ENCODE data around the gene ABCB8.
A peak's percentile ranks its signal among the peaks of the same experiment; 100 is the strongest.

ABCB8 gene

DNA sequence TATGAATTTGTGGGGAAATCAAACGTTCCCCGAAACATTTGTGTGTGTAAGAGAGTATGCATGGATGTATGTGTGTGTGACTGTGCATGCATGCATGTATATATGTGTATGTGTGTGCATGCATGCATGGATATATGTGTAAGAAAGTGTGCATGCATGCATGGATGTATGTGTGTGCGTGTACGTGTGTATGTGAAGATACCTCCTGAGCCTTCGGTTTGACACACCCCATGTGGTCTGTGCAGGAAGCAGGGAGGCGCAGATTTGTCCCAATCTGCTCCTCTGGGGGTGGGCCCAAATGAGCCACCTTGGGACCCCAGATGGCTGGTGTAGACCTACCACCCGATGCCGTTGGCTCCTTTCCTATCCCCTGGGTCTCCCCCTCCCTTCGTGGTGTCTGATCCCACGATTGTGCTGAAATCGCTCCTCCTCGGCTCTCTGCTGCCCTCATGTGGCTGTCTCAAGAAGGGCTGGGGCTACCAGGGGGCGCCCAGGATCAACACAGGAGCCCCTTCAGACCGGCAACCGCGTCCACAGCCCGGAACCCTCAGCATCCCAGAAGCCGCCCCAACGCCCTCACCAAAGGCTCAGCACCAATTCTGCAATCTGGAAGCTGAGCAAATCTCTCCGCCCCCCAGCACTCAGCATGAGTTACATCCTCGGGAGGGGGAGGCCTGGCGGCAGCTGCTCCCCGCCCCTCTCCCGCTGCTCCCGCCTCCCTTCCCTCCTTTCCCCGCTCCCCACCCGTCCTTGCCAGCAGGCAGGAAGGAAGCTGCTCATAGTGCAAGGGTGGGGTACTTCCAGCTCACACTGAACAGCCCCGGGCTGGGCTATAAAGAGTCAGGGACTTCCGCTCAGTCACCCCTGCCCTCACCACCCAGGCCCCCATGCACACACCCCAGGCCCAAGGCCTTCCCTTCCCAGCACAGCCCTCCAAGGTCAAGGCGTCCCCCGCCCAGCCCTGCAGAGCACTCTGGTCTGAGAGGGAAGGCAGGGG lies 39.7 kb upstream of the ABCB8 start:
- Histone ChIP-seq H3K9me3 (ENCODE audit: control insufficient read depth, insufficient read depth, low read depth, low read length) (no peaks in the 10 kb centered on the region), H3K4me1 (ENCODE audit: control insufficient read depth, insufficient read depth, low read length) (no peaks in the 10 kb centered on the region), H3K36me3 (ENCODE audit: control insufficient read depth in 2 of 2, insufficient read depth in 1 of 2, low read length in 2 of 2) (no peaks in the 10 kb centered on the region), H3K4me3 (ENCODE audit: low read depth, low read length) (no peak overlapping the region), H3K27ac (ENCODE audit: extremely low read depth, low read depth, low read length) (no peak overlapping the region)
- CTCF ChIA-PET, result interaction anchor here (0.5 to 2.1 kb wide), 25 partner anchors 8 to 1966 kb away, joined by 3 to 12 read pairs (median 3); no protein-coding TSS in a partner anchor
- POLR2A ChIA-PET, result no interaction called here
- TF ChIP-seq ZNF776 (tag by site-specific recombination; IDR thresholded peaks at IDR 0.05; ENCODE audit: borderline replicate concordance) (no peak), ZNF433 (tag by site-specific recombination; IDR thresholded peaks at IDR 0.05; ENCODE audit: low read depth) (no peak), ZNF704 (tag by site-specific recombination; IDR thresholded peaks at IDR 0.05) (no peak), ZSCAN30 (tag by site-specific recombination; IDR thresholded peaks at IDR 0.05) (peak; percentile 33; the same call in 1 of the 2 replicates), ZIC2 (tag by site-specific recombination; IDR thresholded peaks at IDR 0.05) (peak; percentile 79), ZNF324 (tag by site-specific recombination; IDR thresholded peaks at IDR 0.05) (peak; percentile 54; the same call in 1 of the 2 replicates), ZNF621 (tag by site-specific recombination; IDR thresholded peaks at IDR 0.05) (no peak), KLF7 (tag by site-specific recombination; IDR thresholded peaks at IDR 0.05; ENCODE audit: borderline replicate concordance) (no peak), SETDB1 (IDR thresholded peaks at IDR 0.05; ENCODE audit: insufficient read length, low read length) (no peak), ZNF571 (tag by site-specific recombination; IDR thresholded peaks at IDR 0.05) (no peak), PRDM6 (tag by site-specific recombination; IDR thresholded peaks at IDR 0.05) (no peak), ZNF544 (tag by site-specific recombination; IDR thresholded peaks at IDR 0.05) (no peak), ZNF335 (tag by site-specific recombination; conservative IDR thresholded peaks at IDR 0.05) (peak; percentile 26; the same call in 1 of the 2 replicates), ZNF518A (tag by site-specific recombination; conservative IDR thresholded peaks at IDR 0.05; ENCODE audit: low read depth) (no peak), ZNF274 (IDR thresholded peaks at IDR 0.05; ENCODE audit: low read length) (no peak), ZNF274 (tag by site-specific recombination; IDR thresholded peaks at IDR 0.05; ENCODE audit: borderline replicate concordance) (no peak), KLF1 (tag by site-specific recombination; IDR thresholded peaks at IDR 0.05) (peak; percentile 89), ZNF837 (tag by site-specific recombination; IDR thresholded peaks at IDR 0.05) (no peak), SP2 (tag by site-specific recombination; IDR thresholded peaks at IDR 0.05) (peak; percentile 55), OVOL3 (tag by site-specific recombination; IDR thresholded peaks at IDR 0.05) (no peak)
- TF ChIP-seq, protein P1, sequence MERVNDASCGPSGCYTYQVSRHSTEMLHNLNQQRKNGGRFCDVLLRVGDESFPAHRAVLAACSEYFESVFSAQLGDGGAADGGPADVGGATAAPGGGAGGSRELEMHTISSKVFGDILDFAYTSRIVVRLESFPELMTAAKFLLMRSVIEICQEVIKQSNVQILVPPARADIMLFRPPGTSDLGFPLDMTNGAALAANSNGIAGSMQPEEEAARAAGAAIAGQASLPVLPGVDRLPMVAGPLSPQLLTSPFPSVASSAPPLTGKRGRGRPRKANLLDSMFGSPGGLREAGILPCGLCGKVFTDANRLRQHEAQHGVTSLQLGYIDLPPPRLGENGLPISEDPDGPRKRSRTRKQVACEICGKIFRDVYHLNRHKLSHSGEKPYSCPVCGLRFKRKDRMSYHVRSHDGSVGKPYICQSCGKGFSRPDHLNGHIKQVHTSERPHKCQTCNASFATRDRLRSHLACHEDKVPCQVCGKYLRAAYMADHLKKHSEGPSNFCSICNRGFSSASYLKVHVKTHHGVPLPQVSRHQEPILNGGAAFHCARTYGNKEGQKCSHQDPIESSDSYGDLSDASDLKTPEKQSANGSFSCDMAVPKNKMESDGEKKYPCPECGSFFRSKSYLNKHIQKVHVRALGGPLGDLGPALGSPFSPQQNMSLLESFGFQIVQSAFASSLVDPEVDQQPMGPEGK (tag by site-specific recombination; IDR thresholded peaks at IDR 0.05), result peak; percentile 83
- TF ChIP-seq, protein P2, sequence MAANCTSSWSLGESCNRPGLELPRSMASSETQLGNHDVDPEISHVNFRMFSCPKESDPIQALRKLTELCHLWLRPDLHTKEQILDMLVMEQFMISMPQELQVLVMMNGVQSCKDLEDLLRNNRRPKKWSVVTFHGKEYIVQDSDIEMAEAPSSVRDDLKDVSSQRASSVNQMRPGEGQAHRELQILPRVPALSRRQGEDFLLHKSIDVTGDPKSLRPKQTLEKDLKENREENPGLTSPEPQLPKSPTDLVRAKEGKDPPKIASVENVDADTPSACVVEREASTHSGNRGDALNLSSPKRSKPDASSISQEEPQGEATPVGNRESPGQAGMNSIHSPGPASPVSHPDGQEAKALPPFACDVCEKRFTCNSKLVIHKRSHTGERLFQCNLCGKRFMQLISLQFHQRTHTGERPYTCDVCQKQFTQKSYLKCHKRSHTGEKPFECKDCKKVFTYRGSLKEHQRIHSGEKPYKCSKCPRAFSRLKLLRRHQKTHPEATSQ (tag by site-specific recombination; IDR thresholded peaks at IDR 0.05), result no peak
- TF ChIP-seq, protein P3, sequence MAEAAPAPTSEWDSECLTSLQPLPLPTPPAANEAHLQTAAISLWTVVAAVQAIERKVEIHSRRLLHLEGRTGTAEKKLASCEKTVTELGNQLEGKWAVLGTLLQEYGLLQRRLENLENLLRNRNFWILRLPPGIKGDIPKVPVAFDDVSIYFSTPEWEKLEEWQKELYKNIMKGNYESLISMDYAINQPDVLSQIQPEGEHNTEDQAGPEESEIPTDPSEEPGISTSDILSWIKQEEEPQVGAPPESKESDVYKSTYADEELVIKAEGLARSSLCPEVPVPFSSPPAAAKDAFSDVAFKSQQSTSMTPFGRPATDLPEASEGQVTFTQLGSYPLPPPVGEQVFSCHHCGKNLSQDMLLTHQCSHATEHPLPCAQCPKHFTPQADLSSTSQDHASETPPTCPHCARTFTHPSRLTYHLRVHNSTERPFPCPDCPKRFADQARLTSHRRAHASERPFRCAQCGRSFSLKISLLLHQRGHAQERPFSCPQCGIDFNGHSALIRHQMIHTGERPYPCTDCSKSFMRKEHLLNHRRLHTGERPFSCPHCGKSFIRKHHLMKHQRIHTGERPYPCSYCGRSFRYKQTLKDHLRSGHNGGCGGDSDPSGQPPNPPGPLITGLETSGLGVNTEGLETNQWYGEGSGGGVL (tag by site-specific recombination; IDR thresholded peaks at IDR 0.05), result peak; percentile 92

Data from HEK293 (cell line).